PC-9 (cell line): Measurements from ENCODE around the gene TUFT1.

Source experiments
- EZH2 ChIP-seq: fragments of 200-600 bp; sonication (generic); IDR thresholded peaks from 2 replicates; pipeline ENCODE4 v1.8.0; 2017; ENCODE audit warnings: antibody characterized with exemption, low read depth
- TF ChIP-seq, protein P1 (sequence below): fragments of 200-600 bp; sonication (generic); conservative IDR thresholded peaks from 2 replicates; pipeline ENCODE4 v1.6.1; 2017; ENCODE audit warnings: mixed run types, antibody characterized with exemption, mild to moderate bottlenecking, moderate library complexity

DNA sequence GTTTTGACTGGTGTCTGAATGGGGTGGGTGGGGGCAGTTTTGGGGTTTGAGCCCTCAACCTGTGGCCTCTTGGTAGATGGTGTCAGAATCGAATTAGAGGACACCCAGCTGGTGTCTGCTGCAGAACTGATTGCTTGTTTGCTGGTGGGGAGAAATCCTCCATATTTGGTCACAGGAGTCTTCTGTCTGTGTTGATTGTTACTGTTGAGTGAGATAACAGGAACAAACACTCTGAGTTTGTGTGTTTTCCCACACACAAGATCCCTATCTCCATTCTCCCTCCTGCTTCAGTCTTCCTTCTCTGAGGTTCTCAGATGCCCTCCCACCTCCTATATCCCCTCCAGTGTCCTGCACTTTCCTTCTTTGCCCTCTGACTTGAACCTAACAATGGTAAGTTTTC lies 48.0 kb upstream of the TUFT1 start:
- TF ChIP-seq, protein P1, sequence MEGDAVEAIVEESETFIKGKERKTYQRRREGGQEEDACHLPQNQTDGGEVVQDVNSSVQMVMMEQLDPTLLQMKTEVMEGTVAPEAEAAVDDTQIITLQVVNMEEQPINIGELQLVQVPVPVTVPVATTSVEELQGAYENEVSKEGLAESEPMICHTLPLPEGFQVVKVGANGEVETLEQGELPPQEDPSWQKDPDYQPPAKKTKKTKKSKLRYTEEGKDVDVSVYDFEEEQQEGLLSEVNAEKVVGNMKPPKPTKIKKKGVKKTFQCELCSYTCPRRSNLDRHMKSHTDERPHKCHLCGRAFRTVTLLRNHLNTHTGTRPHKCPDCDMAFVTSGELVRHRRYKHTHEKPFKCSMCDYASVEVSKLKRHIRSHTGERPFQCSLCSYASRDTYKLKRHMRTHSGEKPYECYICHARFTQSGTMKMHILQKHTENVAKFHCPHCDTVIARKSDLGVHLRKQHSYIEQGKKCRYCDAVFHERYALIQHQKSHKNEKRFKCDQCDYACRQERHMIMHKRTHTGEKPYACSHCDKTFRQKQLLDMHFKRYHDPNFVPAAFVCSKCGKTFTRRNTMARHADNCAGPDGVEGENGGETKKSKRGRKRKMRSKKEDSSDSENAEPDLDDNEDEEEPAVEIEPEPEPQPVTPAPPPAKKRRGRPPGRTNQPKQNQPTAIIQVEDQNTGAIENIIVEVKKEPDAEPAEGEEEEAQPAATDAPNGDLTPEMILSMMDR = no peak
- no peak for TF ChIP-seq EZH2
